Measurements from ENCODE around the gene PSMB11. TPM values are rescaled to one million over a fixed set of nuclear protein-coding genes. Genes with fewer than 3 reads are reported as not detected.

PSMB11 gene
- total RNA-seq, 6 experiments from 2014 or later, result 0.12 TPM; not detected in 5

DNA sequence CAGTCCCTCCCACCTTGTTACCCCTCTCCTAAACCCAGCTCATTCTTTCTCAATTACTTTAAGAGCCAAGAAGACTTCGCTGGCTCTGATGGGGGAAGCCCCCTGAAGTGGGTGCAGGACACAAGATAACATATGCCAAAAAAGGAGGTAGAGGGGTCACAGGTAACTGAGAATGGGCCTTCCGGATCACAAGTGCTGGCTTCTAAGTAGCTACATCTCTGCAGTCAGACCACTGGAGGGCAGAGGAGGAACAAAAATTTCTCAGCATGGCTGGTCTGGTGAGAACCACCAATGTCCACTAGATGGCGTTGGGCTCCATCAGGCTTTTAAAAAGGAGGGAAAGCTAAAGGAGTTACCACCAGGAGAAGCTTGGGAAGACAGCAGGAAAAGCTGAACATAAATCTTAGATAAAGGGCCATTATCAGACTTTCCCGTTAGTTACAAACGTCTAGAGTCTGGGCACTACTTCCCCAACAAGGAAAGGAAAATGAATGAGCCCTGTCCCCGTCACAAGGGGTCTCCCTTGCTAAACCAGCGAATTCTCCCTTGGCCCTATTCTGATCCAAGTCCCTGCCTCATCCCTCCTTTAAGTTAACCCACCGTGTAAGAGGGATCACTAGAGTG is 26.9 kb downstream of the PSMB11 start:
- no peaks in the 10 kb centered on the region for H3K9me3 Mint-ChIP-seq
- DNase-seq, result peak; percentile 93
- TF ChIP-seq, protein P1, sequence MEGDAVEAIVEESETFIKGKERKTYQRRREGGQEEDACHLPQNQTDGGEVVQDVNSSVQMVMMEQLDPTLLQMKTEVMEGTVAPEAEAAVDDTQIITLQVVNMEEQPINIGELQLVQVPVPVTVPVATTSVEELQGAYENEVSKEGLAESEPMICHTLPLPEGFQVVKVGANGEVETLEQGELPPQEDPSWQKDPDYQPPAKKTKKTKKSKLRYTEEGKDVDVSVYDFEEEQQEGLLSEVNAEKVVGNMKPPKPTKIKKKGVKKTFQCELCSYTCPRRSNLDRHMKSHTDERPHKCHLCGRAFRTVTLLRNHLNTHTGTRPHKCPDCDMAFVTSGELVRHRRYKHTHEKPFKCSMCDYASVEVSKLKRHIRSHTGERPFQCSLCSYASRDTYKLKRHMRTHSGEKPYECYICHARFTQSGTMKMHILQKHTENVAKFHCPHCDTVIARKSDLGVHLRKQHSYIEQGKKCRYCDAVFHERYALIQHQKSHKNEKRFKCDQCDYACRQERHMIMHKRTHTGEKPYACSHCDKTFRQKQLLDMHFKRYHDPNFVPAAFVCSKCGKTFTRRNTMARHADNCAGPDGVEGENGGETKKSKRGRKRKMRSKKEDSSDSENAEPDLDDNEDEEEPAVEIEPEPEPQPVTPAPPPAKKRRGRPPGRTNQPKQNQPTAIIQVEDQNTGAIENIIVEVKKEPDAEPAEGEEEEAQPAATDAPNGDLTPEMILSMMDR (IDR thresholded peaks at IDR 0.05), result peak; percentile 99
- H3K36me3 Mint-ChIP-seq (ENCODE audit: low read depth), result peaks cover 40% of the 10 kb centered on the region
- peaks cover 6% of the 10 kb centered on the region for H3K27me3 Mint-ChIP-seq (ENCODE audit: insufficient read depth)
- H3K4me1 Mint-ChIP-seq (ENCODE audit: low read depth), result peaks cover 61% of the 10 kb centered on the region
- H3K27ac Mint-ChIP-seq, result peak overlapping the region; percentile 74
- H3K4me3 Mint-ChIP-seq, result peak overlapping the region; percentile 94

DNA sequence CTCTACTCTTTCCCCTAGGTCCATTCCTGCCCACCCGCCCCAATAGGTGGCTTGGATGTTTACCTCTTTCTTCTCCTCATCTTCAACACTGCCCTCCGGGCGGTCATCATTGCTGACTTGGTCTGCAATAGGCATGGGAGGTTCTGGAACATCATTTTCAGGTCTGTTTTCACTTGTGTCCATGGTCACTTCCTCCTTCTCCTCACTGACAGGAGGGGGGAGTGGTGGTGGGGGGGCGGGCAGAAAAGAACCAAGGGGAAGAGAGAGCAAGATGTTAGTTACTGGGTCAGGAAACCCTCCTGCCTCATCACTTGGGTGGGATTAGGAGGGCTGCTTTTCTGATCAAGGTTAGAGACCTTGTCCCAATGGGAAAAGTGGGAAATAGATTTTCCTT is 27.4 kb downstream of the PSMB11 start:
- peaks cover 57% of the 10 kb centered on the region for H3K4me1 Mint-ChIP-seq (ENCODE audit: low read depth)
- peak overlapping the region; percentile 74 for H3K27ac Mint-ChIP-seq
- peaks cover 35% of the 10 kb centered on the region for H3K36me3 Mint-ChIP-seq (ENCODE audit: low read depth)
- peak overlapping the region; percentile 94 for H3K4me3 Mint-ChIP-seq
- H3K27me3 Mint-ChIP-seq (ENCODE audit: insufficient read depth), result peaks cover 6% of the 10 kb centered on the region
- H3K9me3 Mint-ChIP-seq, result no peaks in the 10 kb centered on the region
- no peak for DNase-seq
- TF ChIP-seq, protein P1 (IDR thresholded peaks at IDR 0.05), result no peak

DNA sequence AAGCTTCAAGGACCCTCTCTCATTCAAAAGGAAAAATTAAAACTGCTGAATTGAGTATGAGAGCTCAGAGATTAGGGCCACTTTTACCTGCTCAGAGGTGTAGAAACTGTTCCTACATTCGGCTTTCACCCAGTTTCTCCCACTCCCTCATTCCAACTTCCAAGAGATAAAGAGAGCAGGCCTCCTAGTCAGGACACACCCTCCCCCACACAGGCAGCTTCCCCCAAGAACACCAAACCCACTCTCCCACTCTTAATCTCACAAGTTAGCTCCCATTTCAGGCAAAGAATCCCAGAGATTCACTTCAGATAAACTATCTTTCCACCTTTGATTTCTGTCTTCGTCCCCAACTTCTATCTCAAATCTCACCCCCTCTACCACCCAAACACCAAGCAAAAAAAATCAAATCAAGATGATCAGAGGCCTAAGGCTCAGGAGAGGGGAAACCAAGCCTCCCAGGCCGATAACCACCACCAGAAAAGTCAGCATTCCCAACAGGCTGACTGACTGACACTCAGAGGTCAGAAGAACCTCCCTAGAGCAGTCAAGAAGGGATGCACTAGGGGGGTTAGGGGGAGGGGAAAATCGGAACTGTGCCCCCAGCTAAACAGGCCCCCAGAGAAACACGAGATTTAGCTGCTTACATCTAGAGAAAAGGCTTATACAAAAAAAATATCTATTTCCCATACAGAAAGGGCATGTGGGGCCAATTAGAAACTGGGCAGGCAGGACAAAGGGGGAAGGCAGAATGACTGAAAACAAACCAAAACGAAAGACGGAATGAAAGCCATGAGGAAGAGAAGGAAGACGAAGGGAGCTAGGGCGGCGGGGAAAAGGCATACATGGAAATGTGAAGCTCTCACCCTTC is 28.5 kb downstream of the PSMB11 start:
- TF ChIP-seq, protein P1 (IDR thresholded peaks at IDR 0.05), result no peak
- Mint-ChIP-seq H3K4me3 (peak overlapping the region; percentile 94), H3K36me3 (ENCODE audit: low read depth) (peaks cover 38% of the 10 kb centered on the region), H3K4me1 (ENCODE audit: low read depth) (peaks cover 56% of the 10 kb centered on the region), H3K27me3 (ENCODE audit: insufficient read depth) (peaks cover 6% of the 10 kb centered on the region), H3K9me3 (no peaks in the 10 kb centered on the region), H3K27ac (peak overlapping the region; percentile 91)
- no peak for DNase-seq

DNA sequence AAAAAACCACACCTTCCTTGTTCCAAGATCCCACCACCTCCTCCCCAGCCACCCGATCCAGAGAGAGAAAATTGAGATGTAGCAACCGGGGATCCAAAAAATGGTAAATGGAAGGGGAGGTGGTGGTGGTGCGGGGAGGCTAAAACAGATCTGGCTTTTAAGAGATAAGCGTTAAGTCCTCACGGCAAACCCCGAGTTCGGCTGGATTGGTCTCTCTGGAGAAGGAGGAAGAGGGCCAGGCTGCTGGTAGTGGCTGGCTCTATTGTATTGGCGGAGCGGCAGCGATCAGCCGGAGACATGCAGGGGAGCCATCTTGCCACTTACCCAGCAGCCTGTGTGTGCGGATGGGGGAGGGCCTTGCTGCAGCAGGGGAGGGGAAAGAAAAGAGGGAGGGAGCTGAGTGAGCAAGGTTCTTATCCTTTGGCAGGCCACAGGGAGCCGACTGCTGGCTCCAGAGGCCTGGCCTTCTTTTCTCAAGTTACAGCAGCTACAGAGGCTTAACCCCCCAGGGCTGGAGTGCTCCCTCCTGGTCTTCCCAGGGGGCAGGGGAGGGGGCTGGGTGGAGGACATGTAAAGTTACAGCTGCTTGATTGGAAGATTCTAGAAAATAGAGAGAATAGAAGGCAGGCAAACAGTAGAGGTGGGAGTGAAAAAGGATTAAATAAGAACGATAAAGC is 29.4 kb downstream of the PSMB11 start:
- TF ChIP-seq, protein P1 (IDR thresholded peaks at IDR 0.05), result no peak
- Mint-ChIP-seq H3K36me3 (ENCODE audit: low read depth) (peaks cover 32% of the 10 kb centered on the region; the same call in 1 of the 2 replicates), H3K9me3 (no peaks in the 10 kb centered on the region), H3K4me1 (ENCODE audit: low read depth) (peaks cover 49% of the 10 kb centered on the region), H3K27me3 (ENCODE audit: insufficient read depth) (peaks cover 6% of the 10 kb centered on the region), H3K4me3 (peak overlapping the region; percentile 94), H3K27ac (peak overlapping the region; percentile 91)
- DNase-seq, result peak; percentile 89

DNA sequence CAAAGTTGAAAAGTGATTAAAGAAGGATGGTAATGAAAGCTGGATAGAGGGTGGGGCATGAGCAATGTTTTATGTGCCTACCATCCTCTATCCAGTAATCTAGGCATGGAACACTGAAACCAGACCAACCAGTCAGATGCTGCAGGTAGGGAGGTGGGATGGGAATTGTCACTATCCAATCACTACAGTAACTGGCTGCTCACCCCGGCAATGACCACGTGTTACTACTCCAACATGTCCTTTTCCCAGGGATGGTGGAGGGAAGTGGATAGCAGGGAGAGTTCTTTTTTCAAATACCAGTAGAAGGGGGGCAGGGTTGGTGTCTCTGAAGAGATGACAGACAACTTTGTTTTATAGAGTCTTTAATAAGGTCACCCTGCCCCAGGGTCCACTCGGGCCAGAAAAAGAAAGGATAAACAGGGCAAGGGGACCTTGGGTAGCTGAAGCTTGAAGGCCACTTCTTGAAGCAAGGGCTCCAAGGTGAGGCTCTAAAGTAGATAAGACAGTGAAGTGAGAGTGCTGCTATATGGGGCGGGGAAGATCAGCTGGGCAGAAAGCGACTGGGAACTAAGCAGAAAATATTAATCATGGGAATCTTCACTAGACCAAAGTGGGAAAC is 30.0 kb downstream of the PSMB11 start:
- H3K36me3 Mint-ChIP-seq (ENCODE audit: low read depth), result peaks cover 32% of the 10 kb centered on the region; the same call in 1 of the 2 replicates
- H3K9me3 Mint-ChIP-seq, result no peaks in the 10 kb centered on the region
- H3K4me1 Mint-ChIP-seq (ENCODE audit: low read depth), result peaks cover 49% of the 10 kb centered on the region
- no peak for DNase-seq
- peak overlapping the region; percentile 94 for H3K4me3 Mint-ChIP-seq
- peak overlapping the region; percentile 91 for H3K27ac Mint-ChIP-seq
- TF ChIP-seq, protein P1 (IDR thresholded peaks at IDR 0.05), result no peak
- H3K27me3 Mint-ChIP-seq (ENCODE audit: insufficient read depth), result peaks cover 6% of the 10 kb centered on the region
